PC-3 (cell line): ENCODE results near the gene ARL16.
A peak's percentile ranks its signal among the peaks of the same experiment; 100 is the strongest.

Source experiments
- EZH2phosphoT487 ChIP-seq: fragments of 300-600 bp; sonication (generic); IDR thresholded peaks from 2 replicates; pipeline ENCODE4 v1.6.1; 2018; ENCODE audit warnings: mild to moderate bottlenecking, antibody characterized with exemption, low read length, borderline replicate concordance
- TF ChIP-seq, protein P1 (sequence below): fragments of 300-600 bp; sonication (generic); conservative IDR thresholded peaks from 2 replicates; pipeline ENCODE4 v1.5.1; 2017; ENCODE audit warnings: antibody characterized with exemption, low read depth, mild to moderate bottlenecking, low read length

DNA sequence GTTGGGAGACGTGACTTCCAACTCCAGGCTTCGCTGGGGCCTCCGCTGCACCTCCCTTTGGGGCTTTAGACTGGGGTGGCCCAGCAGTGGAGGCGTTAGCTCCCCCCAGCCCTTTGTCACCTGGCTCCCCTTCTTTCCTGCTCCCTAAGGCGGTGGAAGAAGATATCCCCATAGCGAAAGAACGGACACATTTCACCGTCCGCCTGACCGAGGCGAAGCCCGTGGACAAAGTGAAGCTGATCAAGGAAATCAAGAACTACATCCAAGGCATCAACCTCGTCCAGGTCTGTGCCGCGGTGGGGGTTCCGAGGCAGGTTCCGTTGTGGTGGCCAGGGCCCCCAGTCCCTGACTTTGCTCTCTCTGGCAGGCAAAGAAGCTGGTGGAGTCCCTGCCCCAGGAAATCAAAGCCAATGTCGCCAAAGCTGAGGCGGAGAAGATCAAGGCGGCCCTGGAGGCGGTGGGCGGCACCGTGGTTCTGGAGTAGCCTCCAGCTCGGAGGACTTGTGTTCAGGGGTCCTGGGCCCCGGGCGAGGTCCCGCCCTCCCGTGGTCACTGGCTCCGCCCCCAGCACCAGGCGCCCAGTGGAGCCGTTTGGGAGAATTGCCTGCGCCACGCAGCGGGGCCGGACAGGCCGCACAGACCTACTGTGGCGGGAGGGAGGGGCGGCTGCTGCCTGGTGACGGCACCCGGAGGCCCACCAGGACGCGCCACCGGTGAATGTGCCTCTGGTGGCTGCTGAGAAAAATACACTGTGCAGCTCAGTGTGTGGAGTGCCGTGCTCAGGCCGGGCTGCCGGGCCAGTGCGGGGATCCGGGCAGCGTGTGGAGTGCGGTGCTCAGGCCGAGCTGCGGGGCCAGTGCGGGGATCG lies 23.4 kb upstream of the ARL16 start:
- TF ChIP-seq, protein P1, sequence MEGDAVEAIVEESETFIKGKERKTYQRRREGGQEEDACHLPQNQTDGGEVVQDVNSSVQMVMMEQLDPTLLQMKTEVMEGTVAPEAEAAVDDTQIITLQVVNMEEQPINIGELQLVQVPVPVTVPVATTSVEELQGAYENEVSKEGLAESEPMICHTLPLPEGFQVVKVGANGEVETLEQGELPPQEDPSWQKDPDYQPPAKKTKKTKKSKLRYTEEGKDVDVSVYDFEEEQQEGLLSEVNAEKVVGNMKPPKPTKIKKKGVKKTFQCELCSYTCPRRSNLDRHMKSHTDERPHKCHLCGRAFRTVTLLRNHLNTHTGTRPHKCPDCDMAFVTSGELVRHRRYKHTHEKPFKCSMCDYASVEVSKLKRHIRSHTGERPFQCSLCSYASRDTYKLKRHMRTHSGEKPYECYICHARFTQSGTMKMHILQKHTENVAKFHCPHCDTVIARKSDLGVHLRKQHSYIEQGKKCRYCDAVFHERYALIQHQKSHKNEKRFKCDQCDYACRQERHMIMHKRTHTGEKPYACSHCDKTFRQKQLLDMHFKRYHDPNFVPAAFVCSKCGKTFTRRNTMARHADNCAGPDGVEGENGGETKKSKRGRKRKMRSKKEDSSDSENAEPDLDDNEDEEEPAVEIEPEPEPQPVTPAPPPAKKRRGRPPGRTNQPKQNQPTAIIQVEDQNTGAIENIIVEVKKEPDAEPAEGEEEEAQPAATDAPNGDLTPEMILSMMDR = peak; percentile 17; the same call in 1 of the 2 replicates
- no peak for TF ChIP-seq EZH2phosphoT487
